Neuronal stem cell (in vitro differentiated cells): ENCODE results near the gene MISP.

ENCODE experiments used
- DNase-seq: peaks from one replicate; pipeline ENCODE4 v3.0.0-alpha.2; 2013; ENCODE audit warnings: low spot score
- H2AFZ ChIP-seq: one replicate; pipeline ENCODE4 v1.6.1; 2013; ENCODE audit warnings: mild to moderate bottlenecking, low read length, inconsistent platforms
- H2AK5ac ChIP-seq: 2 replicates; pipeline ENCODE4 v1.6.1; 2013; ENCODE audit warnings: low read depth, mild to moderate bottlenecking, inconsistent platforms, low read length, moderate library complexity, mixed read lengths
- H2BK120ac ChIP-seq: 2 replicates; pipeline ENCODE4 v1.6.1; 2013; ENCODE audit warnings: low read depth, mild to moderate bottlenecking, inconsistent platforms, low read length, moderate library complexity, mixed read lengths
- H2BK12ac ChIP-seq: one replicate; pipeline ENCODE4 v1.6.1; 2013; ENCODE audit warnings: low read length, inconsistent platforms
- H2BK15ac ChIP-seq: 2 replicates; pipeline ENCODE4 v1.6.1; 2013; ENCODE audit warnings: mild to moderate bottlenecking, low read length, inconsistent platforms, mixed read lengths
- H2BK5ac ChIP-seq: one replicate; pipeline ENCODE4 v1.6.1; 2013; ENCODE audit warnings: inconsistent platforms, mild to moderate bottlenecking, low read length, moderate library complexity
- H3K14ac ChIP-seq: one replicate; pipeline ENCODE4 v1.6.1; 2013; ENCODE audit warnings: low read length, inconsistent platforms
- H3K18ac ChIP-seq: 2 replicates; pipeline ENCODE4 v1.6.1; 2013; ENCODE audit warnings: low read length, inconsistent platforms
- H3K23ac ChIP-seq: 2 replicates; pipeline ENCODE4 v1.6.1; 2013; ENCODE audit warnings: low read depth, mild to moderate bottlenecking, mixed read lengths, low read length, inconsistent platforms; ENCODE audit not compliant: poor library complexity
- H3K27ac ChIP-seq: replicated peaks from 3 replicates; pipeline ENCODE4 v1.5.1; 2013; ENCODE audit warnings: low read length, inconsistent platforms
- H3K27me3 ChIP-seq, 3 experiments: 2 replicates each; pipeline ENCODE4 v1.6.1; 2013; ENCODE audit warnings: low read length in 3 of 3, mild to moderate bottlenecking in 2 of 3, inconsistent platforms in 1 of 3, low read depth in 1 of 3, mixed read lengths in 1 of 3, moderate library complexity in 1 of 3; ENCODE audit not compliant: control insufficient read depth in 3 of 3, insufficient read depth in 3 of 3
- H3K36me3 ChIP-seq, 2 donors: replicated peaks in 1 of 2; 2 replicates each; pipeline ENCODE4 v1.6.1; 2013; ENCODE audit warnings: low read length in 2 of 2; ENCODE audit not compliant: control insufficient read depth in 2 of 2, insufficient read depth in 2 of 2
- H3K4ac ChIP-seq: 2 replicates; pipeline ENCODE4 v1.6.1; 2013; ENCODE audit warnings: inconsistent platforms, mild to moderate bottlenecking, low read length, moderate library complexity
- H3K4me1 ChIP-seq, 2 donors: 1 replicate in 1 of 2; 2 replicates in 1 of 2; pipeline ENCODE4 v1.6.1; 2013; ENCODE audit warnings: low read length in 2 of 2, low read depth in 1 of 2; ENCODE audit not compliant: control insufficient read depth in 2 of 2, insufficient read depth in 1 of 2
- H3K4me2 ChIP-seq: one replicate; pipeline ENCODE4 v1.6.1; 2013; ENCODE audit warnings: mild to moderate bottlenecking, low read length, inconsistent platforms; ENCODE audit not compliant: insufficient read depth, poor library complexity, severe bottlenecking
- H3K4me3 ChIP-seq, 2 donors: 2 replicates each; pipeline ENCODE4 v1.5.1; 2013; ENCODE audit warnings: low read length in 2 of 2, mild to moderate bottlenecking in 2 of 2, inconsistent platforms in 1 of 2, moderate library complexity in 1 of 2
- H3K79me1 ChIP-seq: one replicate; pipeline ENCODE4 v1.6.1; 2013; ENCODE audit warnings: low read depth, mild to moderate bottlenecking, inconsistent platforms, low read length, moderate library complexity
- H3K9ac ChIP-seq: one replicate; pipeline ENCODE4 v1.6.1; 2013; ENCODE audit warnings: mild to moderate bottlenecking, low read depth, low read length, inconsistent platforms; ENCODE audit not compliant: poor library complexity
- H3K9me3 ChIP-seq, 2 donors: replicated peaks in 1 of 2; 2 replicates each; pipeline versions ENCODE3 to v1.6.1; 2013; ENCODE audit warnings: low read length in 2 of 2, mild to moderate bottlenecking in 2 of 2, inconsistent platforms in 1 of 2, low read depth in 1 of 2, mixed read lengths in 1 of 2, moderate library complexity in 1 of 2; ENCODE audit not compliant: control insufficient read depth in 2 of 2, insufficient read depth in 1 of 2
- H4K8ac ChIP-seq: one replicate; pipeline ENCODE4 v1.6.1; 2013; ENCODE audit warnings: low read depth, mild to moderate bottlenecking, inconsistent platforms, low read length, moderate library complexity
- H4K91ac ChIP-seq: one replicate; pipeline ENCODE4 v1.6.1; 2013; ENCODE audit warnings: low read length, low read depth, mild to moderate bottlenecking, inconsistent platforms; ENCODE audit not compliant: poor library complexity
- WGBS, 2 donors: extraction: QIAGEN DNeasy Blood & Tissue Kit; methylation state at CpG; one replicate each; pipeline ENCODE4 v1.1.7; 2013; ENCODE audit warnings: missing lambda C conversion rate in 2 of 2, mixed read lengths in 1 of 2; ENCODE audit not compliant: insufficient read length in 2 of 2, insufficient replicate concordance in 1 of 2; ENCODE audit errors: extremely low coverage in 2 of 2; 5-methylcytosine and 5-hydroxymethylcytosine counted together

MISP gene

GRCh38 chr19:784541-784940, 33.6 kb downstream of the MISP start:
- no CpG with 5 or more reads among the region's 13 CpGs for WGBS, 2 donors
- no peak overlapping the region for H3K4me3 ChIP-seq

GRCh38 chr19:787536-787935, 36.6 kb downstream of the MISP start:
- Histone ChIP-seq H3K4me1 (peaks cover 17 to 18% of the 10 kb centered on the region in 2 donors), H3K23ac (peak overlapping the region; percentile 73), H2AK5ac (peak overlapping the region; percentile 98), H3K18ac (peak overlapping the region; percentile 80), H3K27ac (no peak overlapping the region), H3K4me2 (no peak overlapping the region), H4K91ac (no peak overlapping the region), H4K8ac (no peak overlapping the region), H3K9me3 (peaks cover 0 to 2% of the 10 kb centered on the region in 2 donors), H2BK120ac (no peak overlapping the region), H3K14ac (no peak overlapping the region), H2BK12ac (peak overlapping the region; percentile 90), H3K4me3 (no peak overlapping the region), H2BK15ac (peak overlapping the region; percentile 98), H2AFZ (peak overlapping the region; percentile 29), H3K9ac (no peak overlapping the region), H3K36me3 (no peaks in the 10 kb centered on the region), H3K79me1 (no peaks in the 10 kb centered on the region), H3K4ac (peak overlapping the region; percentile 66), H2BK5ac (no peak overlapping the region), H3K27me3 (no peaks in the 10 kb centered on the region)
- WGBS, 2 donors, result no CpG with 5 or more reads among the region's 16 CpGs
- DNase-seq, result no peak

More at GRCh38 chr19:784541-784940, 33.6 kb downstream of the MISP start:
- no peak overlapping the region for H2BK120ac ChIP-seq
- no peak overlapping the region for H3K14ac ChIP-seq
- no peak for DNase-seq
- peak overlapping the region; percentile 82 for H2AK5ac ChIP-seq
- H3K18ac ChIP-seq, result peak overlapping the region; percentile 54
- no peaks in the 10 kb centered on the region for H3K27me3 ChIP-seq
- H4K91ac ChIP-seq, result peak overlapping the region; percentile 56
- H2BK15ac ChIP-seq, result peak overlapping the region; percentile 98
- H3K9me3 ChIP-seq, result peaks cover 0 to 2% of the 10 kb centered on the region in 2 donors
- H3K4me2 ChIP-seq, result no peak overlapping the region
- H3K36me3 ChIP-seq, result no peaks in the 10 kb centered on the region
- H3K4ac ChIP-seq, result no peak overlapping the region
- H4K8ac ChIP-seq, result no peak overlapping the region
- H2AFZ ChIP-seq, result no peak overlapping the region
- no peak overlapping the region for H3K9ac ChIP-seq
- peaks cover 22% of the 10 kb centered on the region in 2 donors for H3K4me1 ChIP-seq
- peak overlapping the region; percentile 42 for H2BK5ac ChIP-seq
- H3K79me1 ChIP-seq, result peaks cover 2% of the 10 kb centered on the region
- H2BK12ac ChIP-seq, result peak overlapping the region; percentile 86
- no peak overlapping the region for H3K23ac ChIP-seq
- H3K27ac ChIP-seq, result no peak overlapping the region

GRCh38 chr19:788686-788982, 37.7 kb downstream of the MISP start:
- no CpG with 5 or more reads among the region's 11 CpGs for WGBS, 2 donors
- Histone ChIP-seq H2AFZ (peak overlapping the region; percentile 87), H3K14ac (no peak overlapping the region), H2BK5ac (peak overlapping the region; percentile 91), H3K4ac (peak overlapping the region; percentile 53), H3K23ac (peak overlapping the region; percentile 85), H4K91ac (no peak overlapping the region), H4K8ac (peak overlapping the region; percentile 99), H3K79me1 (no peaks in the 10 kb centered on the region), H3K27me3 (no peaks in the 10 kb centered on the region), H3K9me3 (peaks cover 0 to 2% of the 10 kb centered on the region in 2 donors), H3K27ac (peak overlapping the region; percentile 85), H3K4me3 (peak overlapping the region in 1 of 2 donors; percentile 41), H2BK12ac (no peak overlapping the region), H3K9ac (peak overlapping the region; percentile 84), H3K4me1 (peaks cover 15 to 16% of the 10 kb centered on the region in 2 donors), H2BK15ac (peak overlapping the region; percentile 96), H2AK5ac (peak overlapping the region; percentile 90), H3K36me3 (no peaks in the 10 kb centered on the region), H3K18ac (peak overlapping the region; percentile 96), H3K4me2 (no peak overlapping the region), H2BK120ac (peak overlapping the region; percentile 98)
- no peak for DNase-seq

- Histone ChIP-seq H3K4me3 (peak overlapping the region in 1 of 2 donors; percentile 41), H4K91ac (no peak overlapping the region), H2BK120ac (peak overlapping the region; percentile 98), H3K9me3 (peaks cover 0 to 2% of the 10 kb centered on the region in 2 donors), H3K23ac (peak overlapping the region; percentile 85), H2AFZ (peak overlapping the region; percentile 87), H2BK15ac (peak overlapping the region; percentile 96), H2BK12ac (no peak overlapping the region), H3K4me2 (no peak overlapping the region), H3K4me1 (peaks cover 15 to 16% of the 10 kb centered on the region in 2 donors), H4K8ac (peak overlapping the region; percentile 99), H3K4ac (peak overlapping the region; percentile 76), H2AK5ac (peak overlapping the region; percentile 90), H3K14ac (no peak overlapping the region), H3K27ac (peak overlapping the region; percentile 85), H3K27me3 (no peaks in the 10 kb centered on the region), H3K18ac (peak overlapping the region; percentile 96), H3K79me1 (no peaks in the 10 kb centered on the region), H3K9ac (peak overlapping the region; percentile 84), H2BK5ac (peak overlapping the region; percentile 91), H3K36me3 (no peaks in the 10 kb centered on the region)
- DNase-seq, result no peak
- WGBS, 2 donors, result no CpG with 5 or more reads among the region's 33 CpGs
Measured at GRCh38 chr19:788983-789700, 38.2 kb downstream of the MISP start.
